ENCODE measurements around the gene SLC1A3.
"Not testable (repeated sequence)": the region's sequence is repeated elsewhere in the genome, so short reads cannot be mapped to it uniquely, and the experiment has no call there.

SLC1A3 gene

GRCh38 chr5:36606428-36607113 lies at the start of gene SLC1A3:
Gene SLC1A3 (plus strand): TSS chr5:36606606. CDS start chr5:36608424, 1,818 bp downstream.
- no peak for DNase-seq

GRCh38 chr5:36558641-36559040 lies 47.8 kb upstream of the SLC1A3 start:
- no peak for DNase-seq

GRCh38 chr5:36561601-36562000 lies 44.8 kb upstream of the SLC1A3 start:
- DNase-seq = no peak

- DNase-seq = no peak
These were observed 36.9 kb upstream of the SLC1A3 start for GRCh38 chr5:36569491-36569890.

- no peak for DNase-seq
These were observed 35.9 kb upstream of the SLC1A3 start for GRCh38 chr5:36570301-36571095.

- no peak for DNase-seq
These were observed 34.9 kb upstream of the SLC1A3 start for GRCh38 chr5:36571401-36572042.

- DNase-seq = no peak
These were observed 33.0 kb upstream of the SLC1A3 start for GRCh38 chr5:36573438-36573837.

- no peak for DNase-seq
These were observed 31.0 kb upstream of the SLC1A3 start for GRCh38 chr5:36575361-36575781.

- no peak for DNase-seq
These were observed 29.7 kb upstream of the SLC1A3 start for GRCh38 chr5:36576721-36577120.

GRCh38 chr5:36579858-36580257 lies 26.5 kb upstream of the SLC1A3 start:
- DNase-seq = not testable (repeated sequence)

GRCh38 chr5:36581070-36581469 lies 25.3 kb upstream of the SLC1A3 start:
- no peak for DNase-seq

GRCh38 chr5:36584009-36584875 lies 22.2 kb upstream of the SLC1A3 start:
- no peak for DNase-seq

- DNase-seq = no peak
These were observed 20.7 kb upstream of the SLC1A3 start for GRCh38 chr5:36585701-36586100.

GRCh38 chr5:36587354-36587753 lies 19.1 kb upstream of the SLC1A3 start:
- DNase-seq = no peak

- not testable (repeated sequence) for DNase-seq
These were observed 16.7 kb upstream of the SLC1A3 start for GRCh38 chr5:36589735-36590134.

GRCh38 chr5:36590513-36591286 lies 15.7 kb upstream of the SLC1A3 start:
- no peak for DNase-seq

- no peak for DNase-seq
These were observed 12.5 kb upstream of the SLC1A3 start for GRCh38 chr5:36593867-36594266.

GRCh38 chr5:36596247-36596646 lies 10.2 kb upstream of the SLC1A3 start:
- DNase-seq = no peak

- DNase-seq = no peak
These were observed 9.7 kb upstream of the SLC1A3 start for GRCh38 chr5:36596756-36597155.

- DNase-seq = no peak
These were observed 8.4 kb upstream of the SLC1A3 start for GRCh38 chr5:36598045-36598444.

- DNase-seq = no peak
These were observed 6.2 kb upstream of the SLC1A3 start for GRCh38 chr5:36599986-36600779.

Data from NCI-H2171 treated with DMSO at 0.1 percent for 48 hours (cell line).